ENCODE data around the gene TANC1.

The TANC1 gene

GRCh38 chr2:158958365-158958764 lies 10.1 kb upstream of the TANC1 start:
- TF ChIP-seq, protein P1, sequence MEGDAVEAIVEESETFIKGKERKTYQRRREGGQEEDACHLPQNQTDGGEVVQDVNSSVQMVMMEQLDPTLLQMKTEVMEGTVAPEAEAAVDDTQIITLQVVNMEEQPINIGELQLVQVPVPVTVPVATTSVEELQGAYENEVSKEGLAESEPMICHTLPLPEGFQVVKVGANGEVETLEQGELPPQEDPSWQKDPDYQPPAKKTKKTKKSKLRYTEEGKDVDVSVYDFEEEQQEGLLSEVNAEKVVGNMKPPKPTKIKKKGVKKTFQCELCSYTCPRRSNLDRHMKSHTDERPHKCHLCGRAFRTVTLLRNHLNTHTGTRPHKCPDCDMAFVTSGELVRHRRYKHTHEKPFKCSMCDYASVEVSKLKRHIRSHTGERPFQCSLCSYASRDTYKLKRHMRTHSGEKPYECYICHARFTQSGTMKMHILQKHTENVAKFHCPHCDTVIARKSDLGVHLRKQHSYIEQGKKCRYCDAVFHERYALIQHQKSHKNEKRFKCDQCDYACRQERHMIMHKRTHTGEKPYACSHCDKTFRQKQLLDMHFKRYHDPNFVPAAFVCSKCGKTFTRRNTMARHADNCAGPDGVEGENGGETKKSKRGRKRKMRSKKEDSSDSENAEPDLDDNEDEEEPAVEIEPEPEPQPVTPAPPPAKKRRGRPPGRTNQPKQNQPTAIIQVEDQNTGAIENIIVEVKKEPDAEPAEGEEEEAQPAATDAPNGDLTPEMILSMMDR (IDR thresholded peaks at IDR 0.05; ENCODE audit: low read depth, low read length) = no peak
- no peak for DNase-seq (ENCODE audit: low read depth, low spot score)
- no peak overlapping the region for H3K4me3 ChIP-seq (ENCODE audit: low read depth, low read length)
- in situ Hi-C loops (cut with HindIII; ENCODE audit: low sequenced_read_pairs) = no loop called here

DNA sequence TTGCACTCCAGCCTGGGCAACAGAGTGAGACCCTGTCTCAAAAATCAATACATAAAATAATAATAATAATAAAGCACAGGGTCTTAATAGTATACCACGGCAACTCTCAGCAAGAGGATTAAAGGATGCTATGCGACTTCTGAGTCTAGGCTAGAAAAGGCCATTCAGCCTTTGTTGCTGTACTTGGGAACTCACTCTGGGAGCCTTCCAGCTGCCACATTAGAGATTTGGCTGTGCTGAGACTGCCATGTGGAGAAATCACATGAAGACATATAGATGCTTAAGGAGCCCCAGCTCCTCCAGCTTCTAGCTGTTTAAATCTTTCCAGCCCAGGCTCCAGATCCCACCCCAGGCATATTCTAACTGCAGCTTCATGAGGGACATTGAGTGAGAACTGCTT lies 8.2 kb upstream of the TANC1 start:
- in situ Hi-C loops (cut with HindIII; ENCODE audit: low sequenced_read_pairs) = no loop called here
- TF ChIP-seq, protein P1 (IDR thresholded peaks at IDR 0.05; ENCODE audit: low read depth, low read length) = no peak
- no peak overlapping the region for H3K4me3 ChIP-seq (ENCODE audit: low read depth, low read length)
- DNase-seq (ENCODE audit: low read depth, low spot score) = no peak

DNA sequence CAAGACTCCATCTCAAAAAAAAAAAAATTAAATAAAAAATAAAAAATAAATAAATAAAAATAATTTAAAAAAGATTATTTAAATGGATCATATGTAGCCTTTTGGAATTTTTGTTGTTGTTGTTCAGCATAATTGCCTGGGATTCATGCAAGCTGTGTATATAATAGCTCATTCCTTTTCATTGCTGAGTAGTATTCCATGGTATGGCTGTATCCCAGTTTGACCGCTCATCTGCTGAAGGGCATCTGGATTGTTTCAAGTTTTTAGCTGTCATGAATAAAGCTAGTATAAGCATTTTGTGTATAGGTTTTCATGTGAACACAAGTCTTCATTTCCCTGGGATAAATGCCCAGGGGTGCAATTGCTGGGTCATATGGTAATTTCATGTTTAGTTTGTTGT lies 6.4 kb upstream of the TANC1 start:
- TF ChIP-seq, protein P1 (IDR thresholded peaks at IDR 0.05; ENCODE audit: low read depth, low read length) = no peak
- in situ Hi-C loops (cut with HindIII; ENCODE audit: low sequenced_read_pairs) = no loop called here
- no peak overlapping the region for H3K4me3 ChIP-seq (ENCODE audit: low read depth, low read length)
- DNase-seq (ENCODE audit: low read depth, low spot score) = no peak

DNA sequence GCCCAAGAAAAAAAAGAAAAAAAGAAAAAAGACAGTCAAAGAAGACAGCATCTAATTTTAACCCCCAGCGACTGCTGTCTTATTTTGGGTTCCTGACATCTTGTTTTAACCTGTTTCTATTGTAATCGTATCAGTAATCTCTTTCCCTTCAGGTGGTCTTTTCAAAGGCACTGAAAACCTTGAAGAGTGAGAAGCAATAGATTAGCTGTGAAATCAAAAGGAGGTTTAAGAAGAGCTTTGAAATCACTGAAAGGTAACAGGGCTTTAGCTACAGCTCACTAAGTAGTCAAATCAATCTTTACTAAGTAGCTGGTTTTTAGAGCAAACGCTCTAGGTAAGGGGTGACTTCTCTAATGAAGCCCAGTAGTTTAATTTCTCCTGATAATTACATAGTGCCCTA lies 5.4 kb upstream of the TANC1 start:
- no peak overlapping the region for H3K4me3 ChIP-seq (ENCODE audit: low read depth, low read length)
- in situ Hi-C loops (cut with HindIII; ENCODE audit: low sequenced_read_pairs) = no loop called here
- no peak for DNase-seq (ENCODE audit: low read depth, low spot score)
- TF ChIP-seq, protein P1 (IDR thresholded peaks at IDR 0.05; ENCODE audit: low read depth, low read length) = no peak

- no peak overlapping the region for H3K4me3 ChIP-seq (ENCODE audit: low read depth, low read length)
- in situ Hi-C loops (cut with HindIII; ENCODE audit: low sequenced_read_pairs) = no loop called here
- TF ChIP-seq, protein P1 (IDR thresholded peaks at IDR 0.05; ENCODE audit: low read depth, low read length) = no peak
- no peak for DNase-seq (ENCODE audit: low read depth, low spot score)
Observed at GRCh38 chr2:158965107-158965506, 3.3 kb upstream of the TANC1 start.

DNA sequence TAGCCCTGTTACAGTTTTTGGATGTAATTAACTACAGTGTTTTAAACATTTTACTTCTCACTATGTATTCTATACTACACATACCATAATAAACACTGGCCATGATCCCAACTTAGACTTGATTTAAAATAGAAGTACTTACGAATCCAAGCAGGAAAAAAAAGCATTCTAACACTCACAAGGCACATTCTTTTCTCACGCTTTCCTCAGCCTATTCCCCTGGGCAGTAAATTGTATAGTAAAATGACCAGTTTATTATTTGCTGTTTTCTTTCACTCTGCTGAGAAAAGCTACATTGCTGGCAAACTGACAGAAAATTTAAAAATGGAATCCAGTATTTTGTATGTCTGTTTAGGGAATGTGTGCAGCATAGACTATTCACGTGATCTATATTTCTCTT lies 2.8 kb upstream of the TANC1 start:
- TF ChIP-seq, protein P1 (IDR thresholded peaks at IDR 0.05; ENCODE audit: low read depth, low read length) = no peak
- in situ Hi-C loops (cut with HindIII; ENCODE audit: low sequenced_read_pairs) = no loop called here
- DNase-seq (ENCODE audit: low read depth, low spot score) = no peak
- H3K4me3 ChIP-seq (ENCODE audit: low read depth, low read length) = no peak overlapping the region

DNA sequence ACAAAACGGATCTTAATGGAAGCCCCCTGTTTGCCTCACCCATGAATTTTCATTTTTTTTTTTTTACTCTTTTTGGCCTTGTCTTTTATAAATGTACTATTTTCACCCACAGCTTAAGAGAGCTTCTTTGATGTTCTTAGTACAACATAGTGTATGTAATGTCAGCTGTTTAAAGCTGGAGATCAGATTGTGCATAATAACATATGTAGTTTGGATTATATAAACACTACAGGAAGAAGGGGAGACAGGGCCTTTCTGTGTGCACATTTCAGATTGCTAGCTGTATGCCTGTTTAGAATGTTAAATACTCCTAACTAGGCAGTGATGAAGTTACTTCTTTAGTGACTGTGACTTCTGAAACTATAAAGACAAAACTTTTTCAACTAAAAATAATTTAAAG lies 2.1 kb upstream of the TANC1 start:
- no peak for DNase-seq (ENCODE audit: low read depth, low spot score)
- in situ Hi-C loops (cut with HindIII; ENCODE audit: low sequenced_read_pairs) = no loop called here
- TF ChIP-seq, protein P1 (IDR thresholded peaks at IDR 0.05; ENCODE audit: low read depth, low read length) = no peak
- no peak overlapping the region for H3K4me3 ChIP-seq (ENCODE audit: low read depth, low read length)
